ENCODE measurements around the gene PRR19.
"Not testable (repeated sequence)": the region's sequence is repeated elsewhere in the genome, so short reads cannot be mapped to it uniquely, and the experiment has no call there.

The PRR19 gene

GRCh38 chr19:42261763-42262162 is 40.2 kb upstream of the PRR19 start:
- Histone ChIP-seq H3K4me3 (replicated peaks; ENCODE audit: insufficient read depth, low read length) (no peak overlapping the region), H3K27me3 (ENCODE audit: insufficient read depth, poor library complexity, severe bottlenecking) (no peaks in the 10 kb centered on the region), H3K27ac (replicated peaks) (no peak overlapping the region)
- DNase-seq (ENCODE audit: low read depth in 1 of 2, low spot score in 1 of 2): no peak
- TF ChIP-seq, protein P1, sequence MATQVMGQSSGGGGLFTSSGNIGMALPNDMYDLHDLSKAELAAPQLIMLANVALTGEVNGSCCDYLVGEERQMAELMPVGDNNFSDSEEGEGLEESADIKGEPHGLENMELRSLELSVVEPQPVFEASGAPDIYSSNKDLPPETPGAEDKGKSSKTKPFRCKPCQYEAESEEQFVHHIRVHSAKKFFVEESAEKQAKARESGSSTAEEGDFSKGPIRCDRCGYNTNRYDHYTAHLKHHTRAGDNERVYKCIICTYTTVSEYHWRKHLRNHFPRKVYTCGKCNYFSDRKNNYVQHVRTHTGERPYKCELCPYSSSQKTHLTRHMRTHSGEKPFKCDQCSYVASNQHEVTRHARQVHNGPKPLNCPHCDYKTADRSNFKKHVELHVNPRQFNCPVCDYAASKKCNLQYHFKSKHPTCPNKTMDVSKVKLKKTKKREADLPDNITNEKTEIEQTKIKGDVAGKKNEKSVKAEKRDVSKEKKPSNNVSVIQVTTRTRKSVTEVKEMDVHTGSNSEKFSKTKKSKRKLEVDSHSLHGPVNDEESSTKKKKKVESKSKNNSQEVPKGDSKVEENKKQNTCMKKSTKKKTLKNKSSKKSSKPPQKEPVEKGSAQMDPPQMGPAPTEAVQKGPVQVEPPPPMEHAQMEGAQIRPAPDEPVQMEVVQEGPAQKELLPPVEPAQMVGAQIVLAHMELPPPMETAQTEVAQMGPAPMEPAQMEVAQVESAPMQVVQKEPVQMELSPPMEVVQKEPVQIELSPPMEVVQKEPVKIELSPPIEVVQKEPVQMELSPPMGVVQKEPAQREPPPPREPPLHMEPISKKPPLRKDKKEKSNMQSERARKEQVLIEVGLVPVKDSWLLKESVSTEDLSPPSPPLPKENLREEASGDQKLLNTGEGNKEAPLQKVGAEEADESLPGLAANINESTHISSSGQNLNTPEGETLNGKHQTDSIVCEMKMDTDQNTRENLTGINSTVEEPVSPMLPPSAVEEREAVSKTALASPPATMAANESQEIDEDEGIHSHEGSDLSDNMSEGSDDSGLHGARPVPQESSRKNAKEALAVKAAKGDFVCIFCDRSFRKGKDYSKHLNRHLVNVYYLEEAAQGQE (IDR thresholded peaks at IDR 0.05; ENCODE audit: insufficient replicate concordance, low read depth): no peak
- TF ChIP-seq GABPA (IDR thresholded peaks at IDR 0.05; ENCODE audit: low read depth): no peak
- no peak for TF ChIP-seq POLR2AphosphoS5 (IDR thresholded peaks at IDR 0.05; ENCODE audit: low read depth)
- TF ChIP-seq SPI1 (IDR thresholded peaks at IDR 0.05; ENCODE audit: borderline replicate concordance, low read depth): no peak
- TF ChIP-seq, protein P2, sequence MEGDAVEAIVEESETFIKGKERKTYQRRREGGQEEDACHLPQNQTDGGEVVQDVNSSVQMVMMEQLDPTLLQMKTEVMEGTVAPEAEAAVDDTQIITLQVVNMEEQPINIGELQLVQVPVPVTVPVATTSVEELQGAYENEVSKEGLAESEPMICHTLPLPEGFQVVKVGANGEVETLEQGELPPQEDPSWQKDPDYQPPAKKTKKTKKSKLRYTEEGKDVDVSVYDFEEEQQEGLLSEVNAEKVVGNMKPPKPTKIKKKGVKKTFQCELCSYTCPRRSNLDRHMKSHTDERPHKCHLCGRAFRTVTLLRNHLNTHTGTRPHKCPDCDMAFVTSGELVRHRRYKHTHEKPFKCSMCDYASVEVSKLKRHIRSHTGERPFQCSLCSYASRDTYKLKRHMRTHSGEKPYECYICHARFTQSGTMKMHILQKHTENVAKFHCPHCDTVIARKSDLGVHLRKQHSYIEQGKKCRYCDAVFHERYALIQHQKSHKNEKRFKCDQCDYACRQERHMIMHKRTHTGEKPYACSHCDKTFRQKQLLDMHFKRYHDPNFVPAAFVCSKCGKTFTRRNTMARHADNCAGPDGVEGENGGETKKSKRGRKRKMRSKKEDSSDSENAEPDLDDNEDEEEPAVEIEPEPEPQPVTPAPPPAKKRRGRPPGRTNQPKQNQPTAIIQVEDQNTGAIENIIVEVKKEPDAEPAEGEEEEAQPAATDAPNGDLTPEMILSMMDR (IDR thresholded peaks at IDR 0.05; ENCODE audit: insufficient read depth, low read length): no peak

GRCh38 chr19:42266105-42266504 is 35.8 kb upstream of the PRR19 start:
- H3K27me3 ChIP-seq (ENCODE audit: insufficient read depth, poor library complexity, severe bottlenecking): not testable (repeated sequence)

GRCh38 chr19:42266928-42267603 is 34.9 kb upstream of the PRR19 start:
- H3K27ac ChIP-seq (replicated peaks); H3K27me3 ChIP-seq (ENCODE audit: insufficient read depth, poor library complexity, severe bottlenecking); H3K4me3 ChIP-seq (replicated peaks; ENCODE audit: insufficient read depth, low read length); DNase-seq (ENCODE audit: low read depth in 1 of 2, low spot score in 1 of 2): not testable (repeated sequence)

More at GRCh38 chr19:42266105-42266504, 35.8 kb upstream of the PRR19 start:
- not testable (repeated sequence) for DNase-seq (ENCODE audit: low read depth in 1 of 2, low spot score in 1 of 2); H3K4me3 ChIP-seq (replicated peaks; ENCODE audit: insufficient read depth, low read length); H3K27ac ChIP-seq (replicated peaks)

DNA sequence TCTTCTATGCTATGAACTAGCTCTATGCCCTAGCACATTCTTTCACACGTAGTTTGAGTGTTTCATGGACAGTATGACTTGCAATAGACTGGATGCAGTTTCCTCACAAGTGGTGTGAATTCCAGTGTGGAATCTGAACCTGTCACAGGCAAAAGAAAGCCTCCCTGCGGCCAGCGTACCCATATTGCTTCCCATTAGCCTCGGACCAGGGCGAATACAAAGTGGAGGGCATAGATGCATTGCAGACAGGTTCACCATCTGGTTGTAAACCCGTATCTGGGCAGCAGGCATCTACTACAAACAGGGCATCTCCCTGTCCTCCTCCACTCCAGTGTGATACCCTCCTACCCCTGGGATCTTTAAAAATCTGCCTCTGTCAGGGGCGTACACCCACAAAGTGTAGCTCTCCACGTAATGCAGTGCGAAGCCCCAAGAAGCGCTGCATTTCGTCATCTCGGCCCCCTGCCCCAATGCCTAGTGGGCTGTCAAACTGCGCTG is 34.2 kb upstream of the PRR19 start:
- H3K27ac ChIP-seq (replicated peaks): peak overlapping the region; percentile 100
- no peaks in the 10 kb centered on the region for H3K27me3 ChIP-seq (ENCODE audit: insufficient read depth, poor library complexity, severe bottlenecking)
- TF ChIP-seq, protein P2 (IDR thresholded peaks at IDR 0.05; ENCODE audit: insufficient read depth, low read length): no peak
- DNase-seq (ENCODE audit: low read depth in 1 of 2, low spot score in 1 of 2): no peak
- peak overlapping the region; percentile 62 for H3K4me3 ChIP-seq (replicated peaks; ENCODE audit: insufficient read depth, low read length)

DNA sequence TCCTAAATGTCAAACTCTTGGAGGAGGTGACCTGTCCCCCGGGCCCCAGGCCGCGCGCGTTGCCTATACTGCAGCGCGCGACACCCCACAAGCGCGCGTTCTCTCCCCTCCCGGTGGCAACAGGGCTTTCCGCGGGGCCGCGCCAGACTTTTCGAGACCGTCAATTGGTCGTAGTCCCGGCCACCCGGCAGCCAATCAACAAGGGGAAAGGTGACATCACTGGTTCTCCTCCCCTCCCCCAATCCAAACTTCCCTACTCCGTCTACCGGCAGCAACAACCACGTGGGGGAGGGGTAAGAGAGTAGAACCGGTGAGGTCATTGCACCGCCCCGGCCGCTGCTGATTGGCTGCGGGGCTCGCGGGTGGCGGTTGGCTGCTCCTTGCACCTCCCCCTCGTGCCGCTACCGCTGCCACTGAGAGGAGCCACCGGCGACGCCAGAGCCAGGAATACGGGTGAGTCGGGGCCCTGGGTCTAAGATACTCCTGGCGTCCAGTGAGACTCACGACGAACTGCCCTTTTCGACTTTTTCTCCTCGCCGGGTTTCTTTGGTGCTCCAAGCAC is 33.7 kb upstream of the PRR19 start:
- TF ChIP-seq POLR2AphosphoS5 (IDR thresholded peaks at IDR 0.05; ENCODE audit: low read depth): no peak
- TF ChIP-seq SPI1 (IDR thresholded peaks at IDR 0.05; ENCODE audit: borderline replicate concordance, low read depth): peak; percentile 72; the same call in 1 of the 2 replicates
- no peak for TF ChIP-seq GABPA (IDR thresholded peaks at IDR 0.05; ENCODE audit: low read depth)

GRCh38 chr19:42268704-42269477 is 33.0 kb upstream of the PRR19 start, which contains the start of gene CIC:
Gene CIC, plus strand, starts transcription at chr19:42269252. Its CDS starts 2,532 bp downstream, at chr19:42271784.
- Histone ChIP-seq H3K27ac (replicated peaks) (peak within 1 kb of the TSS; percentile 100), H3K27me3 (ENCODE audit: insufficient read depth, poor library complexity, severe bottlenecking) (no peaks in the 10 kb centered on the region), H3K4me3 (replicated peaks; ENCODE audit: insufficient read depth, low read length) (peak within 1 kb of the TSS; percentile 76)
- TF ChIP-seq GABPA (IDR thresholded peaks at IDR 0.05; ENCODE audit: low read depth) (peak; percentile 84), SPI1 (IDR thresholded peaks at IDR 0.05; ENCODE audit: borderline replicate concordance, low read depth) (peak; percentile 21; the same call in 1 of the 2 replicates), POLR2AphosphoS5 (IDR thresholded peaks at IDR 0.05; ENCODE audit: low read depth) (no peak)
- TF ChIP-seq, protein P2 (IDR thresholded peaks at IDR 0.05; ENCODE audit: insufficient read depth, low read length): no peak
- TF ChIP-seq, protein P1 (IDR thresholded peaks at IDR 0.05; ENCODE audit: insufficient replicate concordance, low read depth): no peak
- peak; percentile 100 for DNase-seq (ENCODE audit: low read depth in 1 of 2, low spot score in 1 of 2)

More for the DNA sequence above, 33.7 kb upstream of the PRR19 start:
- peak overlapping the region; percentile 100 for H3K27ac ChIP-seq (replicated peaks)
- H3K27me3 ChIP-seq (ENCODE audit: insufficient read depth, poor library complexity, severe bottlenecking): no peaks in the 10 kb centered on the region
- DNase-seq (ENCODE audit: low read depth in 1 of 2, low spot score in 1 of 2): peak; percentile 99 to 100
- peak overlapping the region; percentile 62 for H3K4me3 ChIP-seq (replicated peaks; ENCODE audit: insufficient read depth, low read length)

All from HL-60 (cell line).